CD8-positive, alpha-beta memory T cell (primary cell): ENCODE results near the gene MTAP. TPM values are rescaled to one million over a fixed set of nuclear protein-coding genes. Genes with fewer than 3 reads are reported as not detected.

Source experiments
- CTCF ChIA-PET: fragments of 350-600 bp; sonication (Branson Sonifier 250); formaldehyde crosslinking; loops from one replicate; lab custom pipeline; 2021; ENCODE audit warnings: antibody characterized with exemption; lab: Charles Lee
- POLR2A ChIA-PET: fragments of 350-600 bp; sonication (Branson Sonifier 250); formaldehyde crosslinking; loops from one replicate; lab custom pipeline; 2021; ENCODE audit warnings: antibody characterized with exemption; lab: Charles Lee
- DNase-seq, 5 donors: peaks; one replicate each; pipeline versions ENCODE4 v3.0.0 to v3.0.0-alpha.2; 2020 to 2022; ENCODE audit warnings: mixed read lengths in 1 of 5
- H3K27ac ChIP-seq: one replicate; pipeline ENCODE4 v1.7.0; 2013; ENCODE audit warnings: low read depth, mild to moderate bottlenecking, low read length, moderate library complexity
- H3K27me3 ChIP-seq: 2 replicates; pipeline ENCODE4 v1.7.0; 2013; ENCODE audit warnings: low read length, mild to moderate bottlenecking; ENCODE audit not compliant: insufficient read depth, poor library complexity, severe bottlenecking
- H3K36me3 ChIP-seq: 2 replicates; pipeline ENCODE4 v1.7.0; 2013; ENCODE audit warnings: mild to moderate bottlenecking, low read length, moderate library complexity; ENCODE audit not compliant: insufficient read depth
- H3K4me1 ChIP-seq: 2 replicates; pipeline ENCODE4 v1.7.0; 2013; ENCODE audit warnings: mild to moderate bottlenecking, low read length, moderate library complexity; ENCODE audit not compliant: insufficient read depth
- H3K4me3 ChIP-seq: 2 replicates; pipeline ENCODE4 v1.7.0; 2013; ENCODE audit warnings: mild to moderate bottlenecking, low read length
- H3K9me3 ChIP-seq: 2 replicates; pipeline ENCODE4 v1.7.0; 2013; ENCODE audit warnings: mild to moderate bottlenecking, low read length
- H3K27ac Mint-ChIP-seq, 8 donors: one replicate each; pipeline ENCODE4 v1.8.0; 2020 to 2021; ENCODE audit warnings: mixed read lengths in 8 of 8, mild to moderate bottlenecking in 6 of 8, inconsistent platforms in 3 of 8, moderate library complexity in 3 of 8
- H3K27me3 Mint-ChIP-seq, 2 donors: one replicate each; pipeline ENCODE4 v1.8.0; 2020 to 2021; ENCODE audit warnings: mixed read lengths in 2 of 2, mild to moderate bottlenecking in 1 of 2, moderate library complexity in 1 of 2
- H3K36me3 Mint-ChIP-seq, 3 donors: one replicate each; pipeline ENCODE4 v1.8.0; 2020 to 2021; ENCODE audit warnings: mixed read lengths in 3 of 3, inconsistent platforms in 1 of 3, mild to moderate bottlenecking in 1 of 3
- H3K4me1 Mint-ChIP-seq, 3 donors: one replicate each; pipeline ENCODE4 v1.8.0; 2020 to 2021; ENCODE audit warnings: mixed read lengths in 3 of 3, inconsistent platforms in 1 of 3, mild to moderate bottlenecking in 1 of 3
- H3K4me3 Mint-ChIP-seq, 7 donors: one replicate each; pipeline ENCODE4 v1.8.0; 2020 to 2021; ENCODE audit warnings: mixed read lengths in 7 of 7, mild to moderate bottlenecking in 6 of 7, moderate library complexity in 4 of 7, inconsistent platforms in 2 of 7
- H3K9me3 Mint-ChIP-seq, 5 donors: one replicate each; pipeline ENCODE4 v1.8.0; 2020 to 2022; ENCODE audit warnings: mixed read lengths in 5 of 5, mild to moderate bottlenecking in 3 of 5, moderate library complexity in 2 of 5, inconsistent platforms in 1 of 5
- polyA plus RNA-seq: library from polyadenylated mRNA; unstranded; fragments of 300-500 nt; fragmentation: Illumina TruSeq; gene quantifications from one replicate; pipeline ENCODE4 v1.2.3, GENCODE V29; 2021
- total RNA-seq, 2 experiments: library from RNA; stranded (reverse); gene quantifications; one replicate each; pipeline ENCODE4 v1.2.3, GENCODE V29; 2021

Gene MTAP
- total and polyA plus RNA-seq, 3 experiments from 2014 or later, result 19.3 to 81.6 (median 77.4) TPM

GRCh38 chr9:21795483-21795882 lies 7.0 kb upstream of the MTAP start:
- H3K4me1 ChIP-seq, result no peaks in the 10 kb centered on the region
- Mint-ChIP-seq H3K9me3 (no peaks in the 10 kb centered on the region), H3K4me3 (no peak overlapping the region), H3K27me3 (peaks cover 24 to 45% of the 10 kb centered on the region in 2 donors), H3K4me1 (peaks cover 0 to 4% (median 2%) of the 10 kb centered on the region in 3 donors), H3K36me3 (no peaks in the 10 kb centered on the region), H3K27ac (no peak overlapping the region)
- H3K27ac ChIP-seq, result no peak overlapping the region
- H3K9me3 ChIP-seq, result no peaks in the 10 kb centered on the region
- ChIA-PET CTCF (no interaction called here), POLR2A (no interaction called here)
- H3K4me3 ChIP-seq, result no peak overlapping the region
- no peak for DNase-seq
- H3K27me3 ChIP-seq, result peaks cover 13% of the 10 kb centered on the region
- no peaks in the 10 kb centered on the region for H3K36me3 ChIP-seq

DNA sequence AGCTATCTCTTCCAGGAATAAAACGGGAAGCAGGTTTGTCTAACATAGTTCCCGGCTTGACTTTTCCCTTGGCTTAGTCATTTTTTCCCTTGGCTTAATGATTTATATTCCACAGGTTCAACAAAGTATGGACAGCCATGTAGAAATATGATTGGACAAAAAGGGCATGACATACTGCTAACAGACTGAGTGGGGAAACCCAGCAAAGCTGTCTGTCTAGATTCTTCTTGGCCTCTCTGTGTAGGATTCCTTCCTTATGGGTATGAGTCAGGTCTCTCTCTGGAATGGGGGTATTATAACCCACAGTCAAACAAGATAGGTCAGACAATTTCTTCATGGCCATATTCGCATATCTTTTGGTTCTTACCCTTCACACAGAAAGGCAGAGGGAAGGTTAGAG lies 5.7 kb upstream of the MTAP start:
- no peak for DNase-seq
- Mint-ChIP-seq H3K4me3 (peak overlapping the region in 1 of 7 donors; percentile 55), H3K36me3 (no peaks in the 10 kb centered on the region), H3K4me1 (peaks cover 5 to 9% (median 6%) of the 10 kb centered on the region in 3 donors), H3K9me3 (no peaks in the 10 kb centered on the region), H3K27me3 (peaks cover 24 to 41% of the 10 kb centered on the region in 2 donors), H3K27ac (no peak overlapping the region)
- Histone ChIP-seq H3K4me3 (no peak overlapping the region), H3K4me1 (peaks cover 5% of the 10 kb centered on the region), H3K27me3 (peaks cover 5% of the 10 kb centered on the region), H3K36me3 (no peaks in the 10 kb centered on the region), H3K9me3 (no peaks in the 10 kb centered on the region), H3K27ac (no peak overlapping the region)
- ChIA-PET POLR2A (no interaction called here), CTCF (interaction anchor here (1.0 kb wide), 1 partner anchor 212 kb away, joined by 3 read pairs; no protein-coding TSS in a partner anchor)

- H3K27me3 ChIP-seq, result no peaks in the 10 kb centered on the region
- peak overlapping the region; percentile 94 to 100 (median 99) for H3K4me3 Mint-ChIP-seq
- peaks cover 27% of the 10 kb centered on the region for H3K4me1 ChIP-seq
- H3K4me3 ChIP-seq, result peak overlapping the region; percentile 82
- POLR2A ChIA-PET, result no interaction called here
- peaks cover 0 to 14% (median 0%) of the 10 kb centered on the region in 3 donors for H3K36me3 Mint-ChIP-seq
- no peak for DNase-seq
- H3K9me3 Mint-ChIP-seq, result peaks cover 0 to 3% (median 0%) of the 10 kb centered on the region in 5 donors
- peak overlapping the region in 6 of 8 donors; percentile 72 to 93 (median 80) for H3K27ac Mint-ChIP-seq
- no peak overlapping the region for H3K27ac ChIP-seq
- H3K27me3 Mint-ChIP-seq, result peaks cover 19 to 31% of the 10 kb centered on the region in 2 donors
- H3K4me1 Mint-ChIP-seq, result peaks cover 33 to 48% (median 39%) of the 10 kb centered on the region in 3 donors
- CTCF ChIA-PET, result interaction anchor here (0.9 to 3.0 kb wide), 5 partner anchors 9 to 92 kb away, joined by 3 to 10 read pairs (median 3); no protein-coding TSS in a partner anchor
- no peaks in the 10 kb centered on the region for H3K36me3 ChIP-seq
- no peaks in the 10 kb centered on the region for H3K9me3 ChIP-seq
Observed at GRCh38 chr9:21800931-21801682, 1.3 kb upstream of the MTAP start.

DNA sequence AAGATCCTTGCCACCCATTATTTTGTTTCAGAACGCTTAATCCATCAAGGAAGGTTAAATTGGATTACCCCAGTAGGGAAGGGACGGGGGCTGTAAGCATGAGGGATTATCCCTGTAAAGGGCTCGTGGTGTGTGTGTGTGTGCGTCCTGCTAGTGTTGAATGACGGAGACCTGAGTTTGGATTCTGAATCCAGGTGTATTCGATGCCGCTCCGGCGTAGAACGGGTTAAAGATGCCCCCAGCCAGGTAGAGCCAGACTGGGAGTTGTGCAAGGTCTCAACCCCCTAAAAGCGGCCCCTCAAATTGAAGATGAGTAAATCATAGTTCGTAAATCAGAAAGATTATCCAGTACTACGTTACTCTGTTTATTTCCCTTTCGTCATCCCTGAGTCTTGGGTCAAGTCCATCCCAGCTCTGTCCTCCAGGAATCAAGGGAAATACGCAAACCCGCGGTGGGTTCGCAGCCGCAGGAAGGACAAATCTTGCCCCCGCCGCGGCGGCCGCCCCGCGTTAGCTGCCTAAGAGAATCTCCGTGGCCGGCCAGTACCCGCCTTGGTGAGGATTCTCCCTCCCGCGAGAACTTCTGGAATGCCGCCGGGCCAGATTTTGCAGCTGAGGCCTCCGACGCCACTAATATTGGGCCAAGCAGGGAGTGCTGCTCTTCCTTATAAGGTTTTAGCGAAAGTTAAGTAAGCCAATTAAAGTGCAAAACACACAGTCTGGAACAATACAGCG lies 586 bp upstream of the MTAP start:
- Histone ChIP-seq H3K27me3 (no peaks in the 10 kb centered on the region), H3K27ac (no peak overlapping the region), H3K36me3 (no peaks in the 10 kb centered on the region), H3K9me3 (no peaks in the 10 kb centered on the region), H3K4me1 (peaks cover 27% of the 10 kb centered on the region), H3K4me3 (peak overlapping the region; percentile 82)
- Mint-ChIP-seq H3K4me3 (peak overlapping the region; percentile 94 to 100 (median 99)), H3K27ac (peak overlapping the region; percentile 75 to 95 (median 90)), H3K36me3 (peaks cover 0 to 14% (median 0%) of the 10 kb centered on the region in 3 donors), H3K9me3 (peaks cover 0 to 3% (median 0%) of the 10 kb centered on the region in 5 donors), H3K27me3 (peaks cover 17 to 24% of the 10 kb centered on the region in 2 donors), H3K4me1 (peaks cover 38 to 52% (median 43%) of the 10 kb centered on the region in 3 donors)
- DNase-seq, result peak in 1 of 5 donors; percentile 49
- ChIA-PET POLR2A (interaction anchor here (0.6 to 1.0 kb wide), 4 partner anchors 194 to 566 kb away, joined by 3 to 6 read pairs (median 4); no protein-coding TSS in a partner anchor), CTCF (interaction anchor here (0.9 to 3.0 kb wide), 5 partner anchors 9 to 368 kb away, joined by 3 to 10 read pairs (median 3); no protein-coding TSS in a partner anchor)

GRCh38 chr9:21803649-21804048 lies 1.2 kb downstream of the MTAP start:
- H3K27ac ChIP-seq, result peak overlapping the region; percentile 30
- H3K27me3 ChIP-seq, result no peaks in the 10 kb centered on the region
- Mint-ChIP-seq H3K4me1 (peaks cover 36 to 52% (median 48%) of the 10 kb centered on the region in 3 donors), H3K36me3 (peaks cover 0 to 21% (median 0%) of the 10 kb centered on the region in 3 donors), H3K9me3 (peaks cover 0 to 3% (median 0%) of the 10 kb centered on the region in 5 donors), H3K4me3 (peak overlapping the region; percentile 94 to 100 (median 99)), H3K27ac (peak overlapping the region; percentile 50 to 99 (median 96)), H3K27me3 (peaks cover 7 to 9% of the 10 kb centered on the region in 2 donors)
- DNase-seq, result no peak
- peak overlapping the region; percentile 82 for H3K4me3 ChIP-seq
- no peaks in the 10 kb centered on the region for H3K36me3 ChIP-seq
- peaks cover 27% of the 10 kb centered on the region for H3K4me1 ChIP-seq
- ChIA-PET POLR2A (no interaction called here), CTCF (interaction anchor here (0.7 to 1.8 kb wide), 5 partner anchors 9 to 369 kb away, joined by 3 to 5 read pairs (median 4); no protein-coding TSS in a partner anchor)
- no peaks in the 10 kb centered on the region for H3K9me3 ChIP-seq

- ChIA-PET POLR2A (no interaction called here), CTCF (interaction anchor here (0.7 kb wide), 1 partner anchor 9 kb away, joined by 3 read pairs; no protein-coding TSS in a partner anchor)
- H3K36me3 ChIP-seq, result peaks cover 3% of the 10 kb centered on the region
- no peaks in the 10 kb centered on the region for H3K9me3 ChIP-seq
- peaks cover 27% of the 10 kb centered on the region for H3K4me1 ChIP-seq
- Mint-ChIP-seq H3K4me1 (peaks cover 36 to 52% (median 48%) of the 10 kb centered on the region in 3 donors), H3K9me3 (peaks cover 0 to 3% (median 0%) of the 10 kb centered on the region in 5 donors), H3K4me3 (peak overlapping the region in 2 of 7 donors; percentile 94 to 99), H3K36me3 (peaks cover 0 to 26% (median 0%) of the 10 kb centered on the region in 3 donors), H3K27me3 (peaks cover 7 to 9% of the 10 kb centered on the region in 2 donors), H3K27ac (peak overlapping the region in 4 of 8 donors; percentile 13 to 93 (median 59))
- no peak overlapping the region for H3K27ac ChIP-seq
- no peaks in the 10 kb centered on the region for H3K27me3 ChIP-seq
- no peak overlapping the region for H3K4me3 ChIP-seq
- DNase-seq, result no peak
Observed at GRCh38 chr9:21804331-21804730, 1.9 kb downstream of the MTAP start.

DNA sequence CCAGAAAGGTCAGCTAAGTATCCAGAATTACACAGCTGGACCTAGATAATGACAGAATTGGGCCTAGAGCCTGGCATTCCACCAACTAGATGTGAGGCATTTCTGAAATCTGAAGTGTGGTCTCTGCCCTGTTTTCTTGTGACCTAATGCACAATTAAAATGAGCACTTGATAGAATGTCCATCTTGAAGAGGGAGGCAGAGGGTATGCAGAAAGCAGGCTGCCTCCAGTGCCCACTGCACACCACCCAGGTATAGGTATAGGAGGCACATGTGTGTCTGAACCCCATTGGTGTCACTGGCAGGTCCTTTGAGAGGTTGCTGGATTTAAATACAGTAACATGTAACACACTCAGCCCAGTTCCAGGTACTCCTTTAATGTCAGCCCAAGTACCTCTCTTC lies 2.4 kb downstream of the MTAP start:
- peaks cover 36 to 53% (median 48%) of the 10 kb centered on the region in 3 donors for H3K4me1 Mint-ChIP-seq
- POLR2A ChIA-PET, result no interaction called here

More for the DNA sequence above, 2.4 kb downstream of the MTAP start:
- H3K27ac ChIP-seq, result no peak overlapping the region
- DNase-seq, result no peak
- H3K36me3 ChIP-seq, result peaks cover 6% of the 10 kb centered on the region
- CTCF ChIA-PET, result interaction anchor here (1.2 to 1.5 kb wide), 3 partner anchors 9 to 233 kb away, joined by 4 to 6 read pairs (median 5); partner anchors contain the start of gene CDKN2B
- H3K27me3 Mint-ChIP-seq, result peaks cover 6 to 7% of the 10 kb centered on the region in 2 donors
- H3K27ac Mint-ChIP-seq, result peak overlapping the region in 6 of 8 donors; percentile 9 to 93 (median 42)
- no peaks in the 10 kb centered on the region for H3K27me3 ChIP-seq
- no peak overlapping the region for H3K4me3 ChIP-seq
- peaks cover 0 to 3% (median 0%) of the 10 kb centered on the region in 5 donors for H3K9me3 Mint-ChIP-seq
- peak overlapping the region in 3 of 7 donors; percentile 10 to 57 (median 38) for H3K4me3 Mint-ChIP-seq
- no peaks in the 10 kb centered on the region for H3K9me3 ChIP-seq
- peaks cover 27% of the 10 kb centered on the region for H3K4me1 ChIP-seq
- peaks cover 0 to 29% (median 0%) of the 10 kb centered on the region in 3 donors for H3K36me3 Mint-ChIP-seq
